ENCODE measurements around the gene AUTS2.

Gene AUTS2

GRCh38 chr7:70795948-70796347, 1197.7 kb downstream of the AUTS2 start:
- Histone ChIP-seq H3K9me3 (ENCODE audit: severe bottlenecking) (peaks cover 13% of the 10 kb centered on the region), H3K27me3 (ENCODE audit: insufficient read depth, low read depth, severe bottlenecking) (no peaks in the 10 kb centered on the region), H3K27ac (no peak overlapping the region), H3K4me3 (ENCODE audit: low read depth, low read length) (no peak overlapping the region), H3K36me3 (peaks cover 7% of the 10 kb centered on the region)
- DNase-seq: no peak
- TF ChIP-seq, protein P1, sequence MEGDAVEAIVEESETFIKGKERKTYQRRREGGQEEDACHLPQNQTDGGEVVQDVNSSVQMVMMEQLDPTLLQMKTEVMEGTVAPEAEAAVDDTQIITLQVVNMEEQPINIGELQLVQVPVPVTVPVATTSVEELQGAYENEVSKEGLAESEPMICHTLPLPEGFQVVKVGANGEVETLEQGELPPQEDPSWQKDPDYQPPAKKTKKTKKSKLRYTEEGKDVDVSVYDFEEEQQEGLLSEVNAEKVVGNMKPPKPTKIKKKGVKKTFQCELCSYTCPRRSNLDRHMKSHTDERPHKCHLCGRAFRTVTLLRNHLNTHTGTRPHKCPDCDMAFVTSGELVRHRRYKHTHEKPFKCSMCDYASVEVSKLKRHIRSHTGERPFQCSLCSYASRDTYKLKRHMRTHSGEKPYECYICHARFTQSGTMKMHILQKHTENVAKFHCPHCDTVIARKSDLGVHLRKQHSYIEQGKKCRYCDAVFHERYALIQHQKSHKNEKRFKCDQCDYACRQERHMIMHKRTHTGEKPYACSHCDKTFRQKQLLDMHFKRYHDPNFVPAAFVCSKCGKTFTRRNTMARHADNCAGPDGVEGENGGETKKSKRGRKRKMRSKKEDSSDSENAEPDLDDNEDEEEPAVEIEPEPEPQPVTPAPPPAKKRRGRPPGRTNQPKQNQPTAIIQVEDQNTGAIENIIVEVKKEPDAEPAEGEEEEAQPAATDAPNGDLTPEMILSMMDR (IDR thresholded peaks at IDR 0.05; ENCODE audit: low read depth, low read length): no peak

- DNase-seq: no peak
- Histone ChIP-seq H3K36me3 (no peaks in the 10 kb centered on the region; the same call in 1 of the 2 replicates), H3K9me3 (ENCODE audit: severe bottlenecking) (peaks cover 13% of the 10 kb centered on the region), H3K27me3 (ENCODE audit: insufficient read depth, low read depth, severe bottlenecking) (no peaks in the 10 kb centered on the region), H3K4me3 (ENCODE audit: low read depth, low read length) (no peak overlapping the region), H3K27ac (no peak overlapping the region)
- TF ChIP-seq, protein P1 (IDR thresholded peaks at IDR 0.05; ENCODE audit: low read depth, low read length): no peak
Measured at GRCh38 chr7:70797109-70797514, 1198.8 kb downstream of the AUTS2 start.

GRCh38 chr7:70799841-70800405, 1201.6 kb downstream of the AUTS2 start:
- no peaks in the 10 kb centered on the region for H3K27me3 ChIP-seq (ENCODE audit: insufficient read depth, low read depth, severe bottlenecking)

GRCh38 chr7:70805360-70805759, 1207.1 kb downstream of the AUTS2 start:
- Histone ChIP-seq H3K27me3 (ENCODE audit: insufficient read depth, low read depth, severe bottlenecking) (peaks cover 4% of the 10 kb centered on the region), H3K36me3 (no peaks in the 10 kb centered on the region), H3K9me3 (ENCODE audit: severe bottlenecking) (peaks cover 2% of the 10 kb centered on the region), H3K27ac (no peak overlapping the region), H3K4me3 (ENCODE audit: low read depth, low read length) (no peak overlapping the region)
- TF ChIP-seq, protein P1 (IDR thresholded peaks at IDR 0.05; ENCODE audit: low read depth, low read length): no peak
- DNase-seq: no peak

More at GRCh38 chr7:70799841-70800405, 1201.6 kb downstream of the AUTS2 start:
- no peaks in the 10 kb centered on the region for H3K36me3 ChIP-seq
- peaks cover 13% of the 10 kb centered on the region for H3K9me3 ChIP-seq (ENCODE audit: severe bottlenecking)
- no peak for DNase-seq
- H3K4me3 ChIP-seq (ENCODE audit: low read depth, low read length): no peak overlapping the region
- TF ChIP-seq, protein P1 (IDR thresholded peaks at IDR 0.05; ENCODE audit: low read depth, low read length): no peak
- H3K27ac ChIP-seq: no peak overlapping the region

DNA sequence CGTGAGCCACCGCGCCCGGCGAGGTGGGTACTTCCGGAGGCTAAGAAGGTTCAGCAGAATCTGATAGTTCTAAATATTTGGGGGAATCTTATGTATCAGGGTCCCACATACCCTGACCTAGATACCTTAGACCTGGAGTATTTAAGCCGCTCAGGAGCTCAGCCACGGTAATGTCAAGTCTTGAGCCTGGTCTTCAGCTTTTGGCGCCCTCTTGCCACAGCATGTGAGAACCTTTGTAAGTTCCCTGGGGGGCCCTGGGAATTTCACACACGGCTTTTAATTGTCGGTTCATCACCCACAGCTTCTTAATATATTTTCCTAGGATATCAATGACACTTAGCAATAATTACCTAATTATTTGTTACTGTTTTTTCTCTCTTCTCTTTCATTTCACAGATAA, 1209.4 kb downstream of the AUTS2 start:
- no peak overlapping the region for H3K27ac ChIP-seq
- H3K27me3 ChIP-seq (ENCODE audit: insufficient read depth, low read depth, severe bottlenecking): peaks cover 4% of the 10 kb centered on the region
- no peaks in the 10 kb centered on the region for H3K36me3 ChIP-seq
- no peaks in the 10 kb centered on the region for H3K9me3 ChIP-seq (ENCODE audit: severe bottlenecking)
- peak; percentile 40 for DNase-seq
- TF ChIP-seq, protein P1 (IDR thresholded peaks at IDR 0.05; ENCODE audit: low read depth, low read length): peak; percentile 33; the same call in 1 of the 2 replicates
- H3K4me3 ChIP-seq (ENCODE audit: low read depth, low read length): no peak overlapping the region

GRCh38 chr7:70808876-70809275, 1210.6 kb downstream of the AUTS2 start:
- H3K27me3 ChIP-seq (ENCODE audit: insufficient read depth, low read depth, severe bottlenecking): peaks cover 4% of the 10 kb centered on the region
- TF ChIP-seq, protein P1 (IDR thresholded peaks at IDR 0.05; ENCODE audit: low read depth, low read length): no peak
- DNase-seq: no peak
- no peak overlapping the region for H3K4me3 ChIP-seq (ENCODE audit: low read depth, low read length)
- no peaks in the 10 kb centered on the region for H3K36me3 ChIP-seq
- no peaks in the 10 kb centered on the region for H3K9me3 ChIP-seq (ENCODE audit: severe bottlenecking)
- no peak overlapping the region for H3K27ac ChIP-seq
